Mucosa of descending colon (tissue), 3 donors: ENCODE results near the gene DLL3. TPM values are rescaled to one million over a fixed set of nuclear protein-coding genes. Genes with fewer than 3 reads are reported as not detected.

Experiments used
- ATAC-seq: fragments of 200-7000 bp; cut with Tn5 transposase; one replicate; pipeline ENCODE4 v1.9.1; 2020; ENCODE audit warnings: mild to moderate bottlenecking, moderate library complexity
- DNase-seq, 3 donors: peaks; one replicate each; pipeline ENCODE4 v3.0.0-alpha.2; 2020
- H3K36me3 ChIP-seq: fragments of 200-600 bp; one replicate; pipeline ENCODE4 v1.8.0; 2021; ENCODE audit warnings: low read depth, mild to moderate bottlenecking
- H3K4me1 ChIP-seq: fragments of 200-600 bp; one replicate; pipeline ENCODE4 v1.8.0; 2021; ENCODE audit warnings: low read depth, mild to moderate bottlenecking
- H3K4me3 ChIP-seq: fragments of 200-600 bp; one replicate; pipeline ENCODE4 v1.8.0; 2021; ENCODE audit warnings: mild to moderate bottlenecking
- H3K9me3 ChIP-seq: fragments of 200-600 bp; one replicate; pipeline ENCODE4 v1.8.0; 2021; ENCODE audit warnings: mild to moderate bottlenecking
- CTCF ChIP-seq: fragments of 200-600 bp; IDR thresholded peaks from one replicate; pipeline ENCODE4 v1.8.0; 2022; ENCODE audit warnings: antibody characterized with exemption, mild to moderate bottlenecking
- intact Hi-C, 2 donors: fragments of 100-400 bp; cut with DNase I in 1 of 2; cut with micrococcal nuclease in 1 of 2; formaldehyde crosslinking; loops; one replicate each; pipeline versions ENCODE4 v1.11.0 to v1.11.1; 2022; cut with DNase I, micrococcal nuclease
- total RNA-seq, 3 donors: library from RNA; stranded (reverse); fragmentation: NEBNext Ultra II Directional in 2 of 3; extraction: Animal tissue kit (Norgen Biotek cat#: 25700) in 2 of 3; gene quantifications; one replicate each; pipeline versions ENCODE4 v1.2.1 to v1.2.4, GENCODE V29; 2021 to 2023
- donor health status: DM: no; HTN: no; CAD: no; lungs with moderate emphysema.
- donor health status: DM: no; HTN: no; CAD: no.
- donor health status: DM: no; HTN: yes; CAD: no.

Gene DLL3
- total RNA-seq, 3 donors from 2014 or later = not detected

GRCh38 chr19:39467941-39468340 lies 30.8 kb upstream of the DLL3 start:
- no peaks in the 10 kb centered on the region for H3K9me3 ChIP-seq
- no peaks in the 10 kb centered on the region for H3K4me1 ChIP-seq
- intact Hi-C loops = no loop called here
- ATAC-seq = no peak
- TF ChIP-seq CTCF = no peak
- peaks cover 21% of the 10 kb centered on the region for H3K36me3 ChIP-seq
- H3K4me3 ChIP-seq = no peak overlapping the region
- DNase-seq = no peak

- Histone ChIP-seq H3K4me3 (no peak overlapping the region), H3K36me3 (peaks cover 21% of the 10 kb centered on the region)
Measured at GRCh38 chr19:39469036-39469435, 29.7 kb upstream of the DLL3 start.

GRCh38 chr19:39469567-39469966 lies 29.2 kb upstream of the DLL3 start:
- intact Hi-C loops = no loop called here
- no peak overlapping the region for H3K4me3 ChIP-seq

More at GRCh38 chr19:39469036-39469435, 29.7 kb upstream of the DLL3 start:
- Histone ChIP-seq H3K9me3 (no peaks in the 10 kb centered on the region), H3K4me1 (no peaks in the 10 kb centered on the region)
- intact Hi-C loops = no loop called here
- DNase-seq (no peak), ATAC-seq (no peak)
- no peak for TF ChIP-seq CTCF

GRCh38 chr19:39470724-39471339 lies 27.9 kb upstream of the DLL3 start:
- peaks cover 21% of the 10 kb centered on the region for H3K36me3 ChIP-seq
- intact Hi-C loops = no loop called here
- H3K4me1 ChIP-seq = no peaks in the 10 kb centered on the region
- TF ChIP-seq CTCF = no peak
- no peaks in the 10 kb centered on the region for H3K9me3 ChIP-seq
- no peak for DNase-seq
- H3K4me3 ChIP-seq = no peak overlapping the region
- ATAC-seq = no peak

More at GRCh38 chr19:39469567-39469966, 29.2 kb upstream of the DLL3 start:
- Histone ChIP-seq H3K36me3 (peaks cover 21% of the 10 kb centered on the region), H3K4me1 (no peaks in the 10 kb centered on the region), H3K9me3 (no peaks in the 10 kb centered on the region)
- no peak for TF ChIP-seq CTCF
- DNase-seq (no peak), ATAC-seq (no peak)

- Histone ChIP-seq H3K4me1 (no peaks in the 10 kb centered on the region), H3K36me3 (peaks cover 14% of the 10 kb centered on the region), H3K9me3 (no peaks in the 10 kb centered on the region), H3K4me3 (no peak overlapping the region)
- intact Hi-C loops = no loop called here
- TF ChIP-seq CTCF = no peak
- no peak for ATAC-seq
- no peak for DNase-seq
Measured at GRCh38 chr19:39471756-39472536, 26.8 kb upstream of the DLL3 start.
